ENCODE results near the gene STARD10.
A peak's percentile ranks its signal among the peaks of the same experiment; 100 is the strongest.

Gene STARD10

GRCh38 chr11:72742513-72743320 is 51.1 kb downstream of the STARD10 start:
- no peak for DNase-seq

GRCh38 chr11:72741849-72742512 is 51.9 kb downstream of the STARD10 start:
- DNase-seq, result peak; percentile 38

- peak; percentile 66 for DNase-seq
Measured at GRCh38 chr11:72741429-72741833, 52.4 kb downstream of the STARD10 start.

- DNase-seq, result no peak
Measured at GRCh38 chr11:72740562-72741428, 53.1 kb downstream of the STARD10 start.

GRCh38 chr11:72740060-72740424 is 53.8 kb downstream of the STARD10 start:
- DNase-seq, result no peak

- DNase-seq, result no peak
Measured at GRCh38 chr11:72739240-72740059, 54.4 kb downstream of the STARD10 start.

GRCh38 chr11:72738199-72739141 is 55.4 kb downstream of the STARD10 start:
- peak; percentile 75 for DNase-seq

DNA sequence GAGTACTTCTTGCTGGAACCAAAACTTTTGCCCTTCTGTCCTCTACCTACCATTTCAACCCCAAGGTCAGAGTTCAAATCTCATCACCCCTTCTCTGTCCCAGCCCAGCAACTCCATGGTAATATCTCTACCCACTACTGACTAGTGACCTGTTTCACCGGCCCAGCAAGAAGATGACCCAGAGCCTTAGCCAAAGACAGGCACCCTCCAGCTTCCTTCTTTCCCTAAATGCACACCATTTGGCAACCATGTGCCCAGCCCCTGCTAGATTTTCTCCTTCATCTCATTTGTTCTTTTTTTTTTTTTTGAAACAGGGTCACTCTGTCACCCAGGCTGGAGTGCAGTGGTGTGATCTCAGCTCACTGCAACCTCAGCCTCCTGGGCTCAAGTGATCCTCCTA is 56.5 kb downstream of the STARD10 start:
- no peak for DNase-seq

GRCh38 chr11:72736452-72737069 is 57.3 kb downstream of the STARD10 start:
- DNase-seq, result peak; percentile 79

DNA sequence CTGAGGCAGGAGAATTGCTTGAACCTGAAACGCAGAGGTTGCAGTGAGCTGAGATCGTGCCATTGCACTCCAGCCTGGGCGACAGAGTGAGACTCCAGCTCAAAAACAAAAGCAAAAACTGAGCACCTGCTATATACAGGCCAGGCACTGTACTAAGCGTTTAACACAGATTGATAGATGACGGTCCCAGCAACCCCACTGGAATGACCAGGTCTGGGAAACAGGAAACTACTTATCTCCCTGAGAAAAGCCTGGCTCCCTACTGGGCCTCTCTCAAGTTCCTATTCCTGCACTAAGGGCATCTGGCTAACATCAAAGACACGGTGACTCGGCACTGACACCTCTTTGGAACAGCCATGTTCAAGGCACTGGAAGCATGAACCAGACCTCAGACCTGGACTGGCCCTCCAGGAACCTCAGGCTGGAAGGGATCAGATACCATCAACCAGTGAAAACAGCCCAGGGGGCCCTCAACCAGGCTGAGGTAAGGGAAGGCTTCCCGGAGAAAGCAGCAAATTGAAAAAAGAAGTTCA is 58.3 kb downstream of the STARD10 start:
- DNase-seq, result peak; percentile 28

DNA sequence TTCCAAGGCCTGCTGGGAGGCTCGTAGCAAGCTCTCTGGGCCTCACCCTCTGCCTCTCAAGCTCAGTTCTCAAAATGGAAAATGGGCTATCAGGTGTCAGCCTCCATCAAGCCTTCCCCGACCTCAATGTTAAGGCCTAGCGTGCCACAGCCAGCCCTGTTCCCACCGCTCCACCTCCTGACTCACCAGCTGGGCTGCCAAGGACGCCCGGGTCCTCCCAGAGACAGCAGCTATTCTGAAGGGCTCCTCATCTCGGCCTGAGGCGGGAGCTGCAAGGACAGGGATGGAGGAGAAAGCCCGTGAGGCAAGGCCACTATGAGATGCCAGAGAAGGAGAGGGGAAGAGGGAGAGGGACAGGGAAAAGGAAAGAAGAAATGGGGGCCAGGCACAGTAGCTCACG is 61.5 kb downstream of the STARD10 start:
- DNase-seq, result no peak

DNA sequence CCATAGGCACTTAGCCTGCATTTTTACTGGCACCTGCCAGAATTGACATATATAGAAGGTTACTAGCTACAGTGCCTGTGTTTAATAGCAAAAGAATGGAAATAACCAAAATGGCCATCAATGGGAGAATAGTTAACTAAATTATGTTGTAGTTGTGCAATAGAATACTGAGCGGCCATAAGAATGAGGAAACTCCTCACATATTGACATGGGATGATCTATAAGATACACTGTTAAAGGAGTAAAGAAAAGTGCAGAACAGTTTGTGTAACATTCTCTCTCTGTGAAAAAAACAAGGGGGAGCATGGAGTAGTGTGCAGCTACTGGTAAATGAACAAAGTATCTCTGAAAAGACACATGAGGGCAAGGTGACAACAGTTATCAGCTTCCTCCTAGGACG is 63.1 kb downstream of the STARD10 start:
- DNase-seq, result no peak

DNA sequence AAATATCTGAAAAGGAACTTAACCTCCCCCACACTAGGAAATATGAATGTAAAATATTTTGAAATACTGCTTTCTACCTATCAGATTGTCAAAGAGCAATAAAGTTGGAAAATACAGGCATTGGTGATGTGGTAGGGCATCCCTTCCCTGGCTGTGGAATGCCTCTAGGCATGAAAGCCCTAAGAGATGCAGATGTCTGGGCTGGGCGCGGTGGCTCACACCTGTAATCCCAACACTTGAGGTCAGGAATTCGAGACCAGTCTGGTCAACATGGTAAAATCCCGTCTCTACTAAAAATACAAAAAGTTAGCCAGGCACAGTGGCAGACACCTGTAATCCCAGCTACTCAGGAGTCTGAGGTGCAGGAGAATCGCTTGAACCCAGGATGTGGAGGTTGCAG is 63.6 kb downstream of the STARD10 start:
- DNase-seq, result no peak

GRCh38 chr11:72727521-72727920 is 66.3 kb downstream of the STARD10 start:
- DNase-seq, result no peak

DNA sequence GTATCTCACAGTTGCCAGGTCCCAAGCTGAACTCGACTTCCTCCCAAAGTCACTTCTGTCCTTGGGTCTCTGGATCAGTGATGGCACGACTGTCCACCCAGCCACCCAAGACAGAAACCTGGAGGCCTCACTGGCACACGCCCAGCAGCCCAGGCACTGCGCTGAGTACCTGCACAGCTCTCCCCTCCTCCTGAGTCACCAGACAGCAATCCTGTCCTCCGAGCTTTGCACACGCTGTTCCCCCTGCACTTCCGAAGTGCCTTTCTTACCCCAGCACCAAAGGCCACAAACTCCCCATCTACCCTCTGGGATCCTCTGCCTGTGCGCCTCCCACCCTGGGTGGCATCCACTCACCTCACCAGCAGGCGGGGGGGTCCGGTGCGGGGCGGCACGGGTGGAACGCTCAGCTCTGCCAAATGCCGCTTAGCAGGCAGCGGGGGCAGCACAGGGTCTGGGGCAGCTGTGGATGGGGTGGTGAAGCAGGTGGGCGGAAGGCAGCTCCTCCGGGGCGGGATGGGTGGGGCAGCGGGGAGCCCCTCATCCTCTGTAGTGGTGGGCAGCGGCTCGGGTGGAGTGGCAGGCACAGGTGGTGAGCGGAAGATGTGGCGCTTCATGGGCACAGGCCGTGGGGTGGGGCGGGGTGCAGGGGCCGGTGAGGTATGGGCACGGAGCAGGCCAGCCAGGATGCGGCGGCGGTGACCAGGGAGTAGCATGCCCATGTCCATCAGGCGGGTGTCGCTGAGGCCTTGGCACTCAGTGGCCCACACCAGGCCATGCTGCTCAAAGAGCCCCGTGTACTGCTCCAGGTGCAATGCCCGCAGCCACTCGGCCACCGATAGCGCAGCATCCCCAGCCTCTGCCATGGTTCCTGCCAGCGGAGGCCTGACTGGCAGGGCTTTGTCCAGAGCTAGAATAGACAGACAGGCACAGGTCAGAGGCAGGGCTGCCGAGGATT is 67.3 kb downstream of the STARD10 start:
- DNase-seq, result no peak

DNA sequence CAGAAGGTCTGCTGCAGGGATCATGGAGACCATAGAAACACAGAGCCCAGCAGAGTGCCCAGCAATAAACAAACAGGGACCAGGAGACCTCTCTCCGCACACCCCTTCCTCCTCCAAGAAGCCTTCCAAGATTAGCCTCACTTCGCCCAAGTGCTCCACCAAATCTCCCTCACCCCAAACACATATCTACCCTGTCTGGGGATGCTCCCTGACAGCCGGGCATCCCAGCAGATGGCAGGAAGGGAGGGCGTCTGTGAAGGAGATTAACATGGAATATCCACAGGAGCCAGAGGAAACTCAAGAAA is 68.2 kb downstream of the STARD10 start:
- no peak for DNase-seq

GRCh38 chr11:72724851-72725723 is 68.8 kb downstream of the STARD10 start:
- peak; percentile 94 for DNase-seq

GRCh38 chr11:72724021-72724551 is 69.8 kb downstream of the STARD10 start:
- no peak for DNase-seq
